Fibroblast of mammary gland (primary cell): ENCODE data around the gene GNPAT.
A peak's percentile ranks its signal among the peaks of the same experiment; 100 is the strongest.

ENCODE experiments used
- DNase-seq: peaks from one replicate; pipeline ENCODE4 v3.0.0-alpha.2; 2010; ENCODE audit warnings: low read depth
- H3K4me3 ChIP-seq: 2 replicates; pipeline ENCODE4 v1.5.1; 2011; ENCODE audit warnings: low read depth, mild to moderate bottlenecking, low read length, moderate library complexity; ENCODE audit not compliant: control insufficient read depth
- TF ChIP-seq, protein P1 (sequence below): conservative IDR thresholded peaks from 2 replicates; pipeline ENCODE4 v1.5.1; 2011; ENCODE audit warnings: low read depth, low read length, inconsistent platforms; ENCODE audit not compliant: control insufficient read depth, insufficient read depth

Gene GNPAT

GRCh38 chr1:231279081-231279480 lies 38.1 kb downstream of the GNPAT start:
- DNase-seq: peak; percentile 45
- TF ChIP-seq, protein P1, sequence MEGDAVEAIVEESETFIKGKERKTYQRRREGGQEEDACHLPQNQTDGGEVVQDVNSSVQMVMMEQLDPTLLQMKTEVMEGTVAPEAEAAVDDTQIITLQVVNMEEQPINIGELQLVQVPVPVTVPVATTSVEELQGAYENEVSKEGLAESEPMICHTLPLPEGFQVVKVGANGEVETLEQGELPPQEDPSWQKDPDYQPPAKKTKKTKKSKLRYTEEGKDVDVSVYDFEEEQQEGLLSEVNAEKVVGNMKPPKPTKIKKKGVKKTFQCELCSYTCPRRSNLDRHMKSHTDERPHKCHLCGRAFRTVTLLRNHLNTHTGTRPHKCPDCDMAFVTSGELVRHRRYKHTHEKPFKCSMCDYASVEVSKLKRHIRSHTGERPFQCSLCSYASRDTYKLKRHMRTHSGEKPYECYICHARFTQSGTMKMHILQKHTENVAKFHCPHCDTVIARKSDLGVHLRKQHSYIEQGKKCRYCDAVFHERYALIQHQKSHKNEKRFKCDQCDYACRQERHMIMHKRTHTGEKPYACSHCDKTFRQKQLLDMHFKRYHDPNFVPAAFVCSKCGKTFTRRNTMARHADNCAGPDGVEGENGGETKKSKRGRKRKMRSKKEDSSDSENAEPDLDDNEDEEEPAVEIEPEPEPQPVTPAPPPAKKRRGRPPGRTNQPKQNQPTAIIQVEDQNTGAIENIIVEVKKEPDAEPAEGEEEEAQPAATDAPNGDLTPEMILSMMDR: no peak
- no peak overlapping the region for H3K4me3 ChIP-seq

DNA sequence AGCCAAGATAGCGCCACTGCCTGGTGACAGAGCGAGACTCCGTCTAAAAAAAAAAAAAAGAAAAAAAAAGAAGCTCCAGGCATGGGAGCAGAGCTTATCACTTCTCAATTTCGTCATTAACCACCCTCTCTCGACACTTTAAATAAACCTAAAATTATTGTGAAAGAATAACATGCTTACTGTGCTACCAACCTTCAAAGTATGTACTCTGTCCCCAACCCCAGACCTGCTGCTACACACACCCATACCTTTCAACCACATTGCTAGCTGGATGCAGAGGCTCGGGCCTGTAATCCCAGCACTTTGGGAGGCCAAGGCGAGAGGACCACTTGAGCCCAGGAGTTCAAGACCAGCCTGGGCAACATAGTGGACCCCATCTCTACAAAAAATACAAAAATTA lies 38.7 kb downstream of the GNPAT start:
- TF ChIP-seq, protein P1: no peak
- DNase-seq: no peak

DNA sequence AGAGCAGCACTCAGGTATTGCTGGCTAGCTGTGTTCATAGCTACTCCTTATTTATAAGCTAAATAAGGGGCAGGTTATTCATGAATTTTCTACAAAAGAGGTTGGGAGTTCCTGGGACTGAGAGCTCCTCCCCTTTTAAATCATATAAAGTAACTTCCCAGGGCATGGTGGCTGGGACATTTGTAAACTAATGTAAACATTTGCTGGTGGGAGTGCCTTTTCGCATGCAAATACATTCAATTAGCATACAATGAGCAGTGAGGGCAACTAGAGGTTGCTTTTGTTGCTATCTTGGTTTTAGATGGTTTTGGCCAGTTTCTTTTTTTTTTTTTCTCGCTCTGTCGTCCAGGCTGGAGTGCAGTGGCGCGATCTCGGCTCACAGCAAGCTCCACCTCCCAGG lies 43.4 kb downstream of the GNPAT start:
- TF ChIP-seq, protein P1: no peak
- no peak overlapping the region for H3K4me3 ChIP-seq
- DNase-seq: no peak

More for the DNA sequence above, 38.7 kb downstream of the GNPAT start:
- no peak overlapping the region for H3K4me3 ChIP-seq

GRCh38 chr1:231286603-231287002 lies 45.6 kb downstream of the GNPAT start:
- no peak overlapping the region for H3K4me3 ChIP-seq
- no peak for DNase-seq
- TF ChIP-seq, protein P1: no peak

GRCh38 chr1:231295938-231296337 lies 54.9 kb downstream of the GNPAT start:
- no peak overlapping the region for H3K4me3 ChIP-seq
- TF ChIP-seq, protein P1: no peak
- no peak for DNase-seq

DNA sequence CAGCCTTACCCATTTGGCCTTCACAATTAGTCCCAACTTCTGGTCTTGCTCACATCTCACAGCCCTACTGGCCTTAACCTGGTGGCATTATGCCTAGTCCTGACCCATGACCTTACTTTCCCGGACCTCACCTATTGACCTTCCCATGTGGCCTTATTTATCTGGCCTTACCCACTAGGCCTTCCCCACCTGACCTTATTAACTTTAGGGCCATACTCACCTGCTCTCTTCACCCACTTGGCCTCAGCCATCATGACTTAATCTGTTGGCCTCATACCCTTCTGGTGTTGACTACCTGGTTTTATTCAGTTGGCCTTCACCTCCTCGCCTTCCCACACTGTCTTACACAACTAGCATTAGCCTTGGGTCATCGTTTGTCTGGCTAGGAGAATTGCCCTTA lies 61.0 kb downstream of the GNPAT start:
- no peak overlapping the region for H3K4me3 ChIP-seq
- DNase-seq: no peak
- TF ChIP-seq, protein P1: no peak

- TF ChIP-seq, protein P1: no peak
- H3K4me3 ChIP-seq: no peak overlapping the region
- DNase-seq: no peak
Observed at GRCh38 chr1:231310391-231310934, 69.5 kb downstream of the GNPAT start.
